Fibroblast of lung (primary cell): ENCODE results near the gene WSCD1. TPM values are rescaled to one million over a fixed set of nuclear protein-coding genes. Genes with fewer than 3 reads are reported as not detected.

Experiments used
- DNase-seq, 2 donors: peaks; one replicate each; pipeline versions ENCODE4 v3.0.0 to v3.0.0-alpha.2; 2010; ENCODE audit warnings: low read depth in 2 of 2
- H2AFZ ChIP-seq: 2 replicates; pipeline ENCODE4 v1.5.1; 2012; ENCODE audit warnings: low read length, control low read depth, inconsistent platforms
- H3K27ac ChIP-seq: 2 replicates; pipeline ENCODE4 v1.5.1; 2011; ENCODE audit warnings: low read length, control low read depth; ENCODE audit not compliant: insufficient read depth
- H3K27me3 ChIP-seq: 2 replicates; pipeline ENCODE4 v1.5.1; 2011; ENCODE audit warnings: mild to moderate bottlenecking, low read length; ENCODE audit not compliant: control insufficient read depth, insufficient read depth
- H3K36me3 ChIP-seq: 2 replicates; pipeline ENCODE4 v1.5.1; 2011; ENCODE audit warnings: low read length; ENCODE audit not compliant: control insufficient read depth, insufficient read depth
- H3K4me1 ChIP-seq: 2 replicates; pipeline ENCODE4 v1.5.1; 2011; ENCODE audit warnings: low read length; ENCODE audit not compliant: control insufficient read depth, insufficient read depth; ENCODE audit errors: extremely low read depth
- H3K4me2 ChIP-seq: 2 replicates; pipeline ENCODE4 v1.5.1; 2011; ENCODE audit warnings: low read length, control low read depth; ENCODE audit not compliant: insufficient read depth; ENCODE audit errors: extremely low read depth
- H3K4me3 ChIP-seq, 4 experiments: fragments of 200-600 bp in 1 of 4; sonication (generic) in 1 of 4; replicated peaks in 1 of 4; 2 replicates each; pipeline ENCODE4 v1.5.1; 2011 to 2016; ENCODE audit warnings: low read length in 4 of 4, low read depth in 3 of 4, mild to moderate bottlenecking in 3 of 4, control low read depth in 2 of 4, inconsistent platforms in 1 of 4, mixed read lengths in 1 of 4; ENCODE audit not compliant: insufficient read depth in 1 of 4; ENCODE audit errors: control extremely low read depth in 1 of 4
- H3K79me2 ChIP-seq: 2 replicates; pipeline ENCODE4 v1.5.1; 2012; ENCODE audit warnings: mild to moderate bottlenecking, low read length, inconsistent platforms; ENCODE audit not compliant: control insufficient read depth, insufficient read depth
- H3K9ac ChIP-seq: 2 replicates; pipeline ENCODE4 v1.5.1; 2011; ENCODE audit warnings: mild to moderate bottlenecking, low read length, control low read depth; ENCODE audit not compliant: insufficient read depth
- H3K9me3 ChIP-seq: 2 replicates; pipeline ENCODE4 v1.5.1; 2012; ENCODE audit warnings: low read depth, low read length; ENCODE audit not compliant: control insufficient read depth, insufficient read depth
- H4K20me1 ChIP-seq: 2 replicates; pipeline ENCODE4 v1.5.1; 2011; ENCODE audit warnings: low read length; ENCODE audit not compliant: control insufficient read depth, insufficient read depth; ENCODE audit errors: extremely low read depth
- EZH2 ChIP-seq: IDR thresholded peaks from 2 replicates; pipeline ENCODE4 v1.5.1; 2012; ENCODE audit warnings: low read length, control low read depth, mild to moderate bottlenecking; ENCODE audit errors: missing control alignments
- polyA plus RNA-seq, 2 donors: library from polyadenylated mRNA; depleted of rRNA in 1 of 2; stranded (reverse) in 1 of 2; unstranded in 1 of 2; fragments of >200 nt; gene quantifications; 2 replicates each; pipeline ENCODE4 v1.2.1, GENCODE V29; 2011 to 2012; ENCODE audit warnings: missing spikeins in 1 of 2
- total RNA-seq: library from RNA; depleted of rRNA; stranded (reverse); fragments of >200 nt; gene quantifications from 2 replicates; pipeline ENCODE4 v1.2.1, GENCODE V29; 2014
- TF ChIP-seq, protein P1 (sequence below), 2 donors: IDR thresholded peaks in 1 of 2; conservative IDR thresholded peaks in 1 of 2; 1 replicate in 1 of 2; 2 replicates in 1 of 2; pipeline ENCODE4 v1.5.1; 2011 to 2012; ENCODE audit warnings: low read length in 2 of 2, control low read depth in 1 of 2, inconsistent platforms in 1 of 2, low read depth in 1 of 2, mild to moderate bottlenecking in 1 of 2

Gene WSCD1
- total and polyA plus RNA-seq, 2 donors (not counting 1 experiment from before 2014, with no cell fraction given) = 0.56 to 0.83 TPM

DNA sequence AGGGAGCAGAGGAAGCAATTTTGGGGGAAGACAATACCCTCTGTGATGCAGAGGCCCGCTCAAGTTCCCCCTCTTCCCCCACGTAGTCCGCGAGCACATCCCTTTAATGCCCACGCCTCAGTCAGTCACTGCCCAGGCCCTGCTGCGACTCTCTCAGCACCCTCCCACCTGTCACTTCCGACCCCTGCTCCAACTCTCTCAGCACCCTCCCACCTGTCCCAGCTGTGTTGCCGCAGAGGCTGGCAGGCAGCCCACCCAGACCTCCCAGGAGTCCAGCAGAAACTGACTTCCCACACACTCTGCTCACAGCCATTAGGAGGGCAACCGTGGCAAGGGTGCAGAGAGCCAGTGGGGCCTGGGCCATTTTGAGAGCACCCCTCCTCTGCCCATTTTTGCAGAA lies 92.7 kb downstream of the WSCD1 start:
- H3K4me2 ChIP-seq = no peak overlapping the region
- no peak overlapping the region for H3K27ac ChIP-seq
- no peaks in the 10 kb centered on the region for H3K27me3 ChIP-seq
- no peaks in the 10 kb centered on the region for H4K20me1 ChIP-seq
- H3K4me1 ChIP-seq = no peaks in the 10 kb centered on the region
- H3K9me3 ChIP-seq = no peaks in the 10 kb centered on the region
- H3K9ac ChIP-seq = no peak overlapping the region
- no peak overlapping the region for H3K4me3 ChIP-seq
- TF ChIP-seq, protein P1, sequence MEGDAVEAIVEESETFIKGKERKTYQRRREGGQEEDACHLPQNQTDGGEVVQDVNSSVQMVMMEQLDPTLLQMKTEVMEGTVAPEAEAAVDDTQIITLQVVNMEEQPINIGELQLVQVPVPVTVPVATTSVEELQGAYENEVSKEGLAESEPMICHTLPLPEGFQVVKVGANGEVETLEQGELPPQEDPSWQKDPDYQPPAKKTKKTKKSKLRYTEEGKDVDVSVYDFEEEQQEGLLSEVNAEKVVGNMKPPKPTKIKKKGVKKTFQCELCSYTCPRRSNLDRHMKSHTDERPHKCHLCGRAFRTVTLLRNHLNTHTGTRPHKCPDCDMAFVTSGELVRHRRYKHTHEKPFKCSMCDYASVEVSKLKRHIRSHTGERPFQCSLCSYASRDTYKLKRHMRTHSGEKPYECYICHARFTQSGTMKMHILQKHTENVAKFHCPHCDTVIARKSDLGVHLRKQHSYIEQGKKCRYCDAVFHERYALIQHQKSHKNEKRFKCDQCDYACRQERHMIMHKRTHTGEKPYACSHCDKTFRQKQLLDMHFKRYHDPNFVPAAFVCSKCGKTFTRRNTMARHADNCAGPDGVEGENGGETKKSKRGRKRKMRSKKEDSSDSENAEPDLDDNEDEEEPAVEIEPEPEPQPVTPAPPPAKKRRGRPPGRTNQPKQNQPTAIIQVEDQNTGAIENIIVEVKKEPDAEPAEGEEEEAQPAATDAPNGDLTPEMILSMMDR (conservative IDR thresholded peaks at IDR 0.05 in 1 of 2, IDR thresholded peaks at IDR 0.05 in 1 of 2; ENCODE audit: low read depth in 1 of 2, low read length in 2 of 2) = no peak
- TF ChIP-seq EZH2 = no peak
- no peaks in the 10 kb centered on the region for H3K36me3 ChIP-seq
- H3K79me2 ChIP-seq = no peaks in the 10 kb centered on the region
- DNase-seq = no peak
- no peak overlapping the region for H2AFZ ChIP-seq

DNA sequence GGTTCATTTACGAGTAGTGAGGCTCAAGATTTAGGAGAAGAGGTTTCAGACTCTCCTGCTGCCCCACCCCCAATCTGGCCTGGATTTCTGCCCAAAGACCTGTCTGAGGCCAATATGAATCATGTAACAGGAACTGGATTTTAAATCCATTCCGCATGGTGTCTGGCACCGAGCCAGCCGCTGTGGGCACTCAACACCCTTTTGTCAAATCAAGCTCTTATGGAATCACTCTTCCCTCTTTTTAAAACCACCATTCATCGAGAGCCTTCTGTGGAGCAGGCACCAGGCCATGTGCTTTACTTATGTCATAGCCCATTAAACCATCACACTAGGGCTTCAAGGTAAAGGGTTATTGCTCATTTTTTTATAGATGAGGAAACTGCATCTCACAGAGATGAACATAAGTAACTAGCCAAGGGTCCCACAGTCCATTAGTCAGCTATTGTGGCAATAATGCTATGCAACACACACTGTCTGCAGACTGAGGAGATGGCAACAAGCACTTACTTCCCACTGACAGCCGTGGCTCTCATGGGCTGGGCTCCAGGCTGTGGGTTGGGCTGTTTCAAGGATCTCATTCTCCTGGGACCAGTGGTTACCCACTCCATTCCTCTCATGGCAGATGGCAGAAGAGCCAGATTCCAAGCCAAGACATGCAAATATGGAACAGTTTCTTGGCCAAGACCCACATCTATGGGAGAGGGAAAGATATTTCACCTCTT lies 93.6 kb downstream of the WSCD1 start:
- H4K20me1 ChIP-seq = no peaks in the 10 kb centered on the region
- H3K4me3 ChIP-seq = no peak overlapping the region
- no peaks in the 10 kb centered on the region for H3K9me3 ChIP-seq
- no peaks in the 10 kb centered on the region for H3K36me3 ChIP-seq
- H3K79me2 ChIP-seq = no peaks in the 10 kb centered on the region
- no peaks in the 10 kb centered on the region for H3K4me1 ChIP-seq
- no peak overlapping the region for H3K27ac ChIP-seq
- H3K27me3 ChIP-seq = no peaks in the 10 kb centered on the region
- H3K9ac ChIP-seq = no peak overlapping the region
- no peak overlapping the region for H2AFZ ChIP-seq
- peak in 1 of 2 donors; percentile 35 for DNase-seq
- no peak overlapping the region for H3K4me2 ChIP-seq
- no peak for TF ChIP-seq EZH2

DNA sequence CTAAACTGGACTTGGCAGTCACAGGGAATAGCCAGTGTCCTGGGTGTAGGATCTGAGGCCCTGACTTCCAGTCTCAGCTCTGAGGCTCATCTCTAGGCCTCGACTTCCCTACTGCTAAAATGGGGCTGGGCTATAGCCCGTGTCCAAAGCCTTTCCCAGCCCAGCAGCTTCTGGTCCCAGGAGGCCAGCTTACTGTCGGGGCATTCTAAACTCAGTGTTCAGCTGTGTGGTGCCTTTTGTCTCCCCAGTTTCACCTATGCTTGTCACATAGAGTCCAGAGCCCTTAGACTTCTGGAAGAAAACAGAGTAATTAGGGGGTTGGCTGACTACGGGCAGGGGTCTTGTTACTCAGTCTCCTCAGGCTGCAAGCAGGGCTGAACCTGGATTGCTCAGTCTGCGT lies 94.8 kb downstream of the WSCD1 start:
- no peak overlapping the region for H3K9ac ChIP-seq
- no peak for TF ChIP-seq EZH2
- TF ChIP-seq, protein P1 (conservative IDR thresholded peaks at IDR 0.05 in 1 of 2, IDR thresholded peaks at IDR 0.05 in 1 of 2; ENCODE audit: low read depth in 1 of 2, low read length in 2 of 2) = no peak
- H3K27ac ChIP-seq = no peak overlapping the region
- H3K4me2 ChIP-seq = no peak overlapping the region
- H3K4me3 ChIP-seq = no peak overlapping the region
- H3K4me1 ChIP-seq = no peaks in the 10 kb centered on the region
- DNase-seq = no peak
- no peaks in the 10 kb centered on the region for H4K20me1 ChIP-seq
- no peaks in the 10 kb centered on the region for H3K27me3 ChIP-seq
- H3K9me3 ChIP-seq = no peaks in the 10 kb centered on the region
- H3K79me2 ChIP-seq = no peaks in the 10 kb centered on the region
- H2AFZ ChIP-seq = no peak overlapping the region
- H3K36me3 ChIP-seq = no peaks in the 10 kb centered on the region
